H1 (cell line): Measurements from ENCODE around the gene OR8B12. TPM values are rescaled to one million over a fixed set of nuclear protein-coding genes. Genes with fewer than 3 reads are reported as not detected.

Experiments
- CTCF ChIA-PET: fragments of 300-600 bp; sonication (Branson Sonifier 250); formaldehyde crosslinking; loops from one replicate; lab custom pipeline; 2021; ENCODE audit not compliant: partially characterized antibody; lab: Charles Lee
- POLR2A ChIA-PET: fragments of 300-600 bp; sonication (Branson Sonifier 250); formaldehyde crosslinking; loops from one replicate; lab custom pipeline; 2021; ENCODE audit warnings: inconsistent platforms; ENCODE audit not compliant: partially characterized antibody; lab: Charles Lee
- DNase-seq, 2 experiments: peaks; one replicate each; pipeline versions ENCODE4 v3.0.0 to v3.0.0-alpha.2; 2010 to 2022; ENCODE audit warnings: low spot score in 2 of 2, low read depth in 1 of 2, mixed read lengths in 1 of 2
- FAIRE-seq: peaks from 2 replicates; lab custom pipeline; 2011; peaks lifted over from hg19 to GRCh38; lab: Jason Lieb, UNC
- H2AFZ ChIP-seq: 2 replicates; pipeline ENCODE4 v1.8.1; 2012; ENCODE audit warnings: low read length, inconsistent platforms
- H2AK5ac ChIP-seq: 2 replicates; pipeline ENCODE4 v1.6.1; 2013; ENCODE audit warnings: low read depth, low read length
- H2BK120ac ChIP-seq: replicated peaks from 2 replicates; pipeline ENCODE3; 2013; ENCODE audit warnings: low read depth, low read length, inconsistent platforms
- H2BK12ac ChIP-seq: 2 replicates; pipeline ENCODE4 v1.6.1; 2013; ENCODE audit warnings: low read depth, low read length
- H2BK15ac ChIP-seq: 2 replicates; pipeline ENCODE4 v1.6.1; 2013; ENCODE audit warnings: low read length
- H2BK20ac ChIP-seq: 2 replicates; pipeline ENCODE4 v1.6.1; 2013; ENCODE audit warnings: low read length
- H2BK5ac ChIP-seq: 2 replicates; pipeline ENCODE4 v1.6.1; 2013; ENCODE audit warnings: low read depth, low read length
- H3K14ac ChIP-seq: 2 replicates; pipeline ENCODE4 v1.6.1; 2013; ENCODE audit warnings: inconsistent platforms; ENCODE audit not compliant: insufficient read length
- H3K18ac ChIP-seq: 2 replicates; pipeline ENCODE4 v1.6.1; 2013; ENCODE audit warnings: low read length; ENCODE audit errors: extremely low read depth
- H3K23ac ChIP-seq: 2 replicates; pipeline ENCODE4 v1.6.1; 2013; ENCODE audit warnings: inconsistent platforms; ENCODE audit not compliant: insufficient read length
- H3K23me2 ChIP-seq: 2 replicates; pipeline ENCODE4 v1.6.1; 2013; ENCODE audit warnings: low read depth, low read length
- H3K27ac ChIP-seq: 2 replicates; pipeline ENCODE4 v1.6.1; 2011; ENCODE audit warnings: low read depth, low read length, inconsistent platforms
- H3K27me3 ChIP-seq, 4 experiments: replicated peaks in 1 of 4; 1 replicate in 1 of 4; 2 replicates in 3 of 4; pipeline versions ENCODE4 v1.6.1 to v1.8.1; 2011 to 2013; ENCODE audit warnings: low read length in 3 of 4, mild to moderate bottlenecking in 3 of 4, inconsistent platforms in 2 of 4, mixed read lengths in 2 of 4, moderate library complexity in 1 of 4; ENCODE audit not compliant: control insufficient read depth in 3 of 4, insufficient read depth in 3 of 4; ENCODE audit errors: extremely low read depth in 1 of 4
- H3K36me3 ChIP-seq, 4 experiments: 2 replicates each; pipeline versions ENCODE4 v1.6.1 to v1.8.1; 2011 to 2013; ENCODE audit warnings: mild to moderate bottlenecking in 4 of 4, low read length in 3 of 4, moderate library complexity in 2 of 4, control low read depth in 1 of 4, inconsistent platforms in 1 of 4; ENCODE audit not compliant: insufficient read depth in 4 of 4, control insufficient read depth in 2 of 4
- H3K4ac ChIP-seq: replicated peaks from 2 replicates; pipeline ENCODE3; 2013; ENCODE audit warnings: low read length, low read depth, mixed read lengths, inconsistent platforms; ENCODE audit not compliant: insufficient read length
- H3K4me1 ChIP-seq, 4 experiments: replicated peaks in 1 of 4; 1 replicate in 1 of 4; 2 replicates in 3 of 4; pipeline versions ENCODE4 v1.6.1 to v1.8.1; 2011 to 2013; ENCODE audit warnings: low read length in 3 of 4, inconsistent platforms in 2 of 4, mixed read lengths in 1 of 4; ENCODE audit not compliant: insufficient read depth in 4 of 4, control insufficient read depth in 3 of 4
- H3K4me2 ChIP-seq, 2 experiments: 2 replicates each; pipeline versions ENCODE4 v1.6.1 to v1.8.1; 2011 to 2013; ENCODE audit warnings: low read depth in 2 of 2, low read length in 2 of 2, control low read depth in 1 of 2, inconsistent platforms in 1 of 2, mild to moderate bottlenecking in 1 of 2; ENCODE audit not compliant: insufficient read depth in 1 of 2
- H3K4me3 ChIP-seq, 4 experiments: fragments of 200-600, 300-600 bp in 1 of 4; sonication (generic), shearing (Covaris generic), sonication (Bioruptor Twin) in 1 of 4; 2 replicates each; pipeline versions ENCODE4 v1.5.1 to v1.8.1; 2011 to 2016; ENCODE audit warnings: low read length in 4 of 4, low read depth in 3 of 4, control low read depth in 2 of 4, inconsistent platforms in 2 of 4, mild to moderate bottlenecking in 2 of 4, mixed read lengths in 1 of 4, moderate library complexity in 1 of 4; ENCODE audit not compliant: insufficient read depth in 2 of 4; ENCODE audit errors: extremely low read depth in 1 of 4
- H3K56ac ChIP-seq: replicated peaks from 2 replicates; pipeline ENCODE3; 2013; ENCODE audit warnings: low read depth, mild to moderate bottlenecking, mixed read lengths, low read length, inconsistent platforms; ENCODE audit not compliant: insufficient read length
- H3K79me1 ChIP-seq: 2 replicates; pipeline ENCODE4 v1.6.1; 2013; ENCODE audit warnings: low read depth, low read length, control low read depth
- H3K79me2 ChIP-seq, 2 experiments: 2 replicates each; pipeline versions ENCODE4 v1.6.1 to v1.8.1; 2012 to 2013; ENCODE audit warnings: low read length in 2 of 2, mild to moderate bottlenecking in 2 of 2, inconsistent platforms in 1 of 2; ENCODE audit not compliant: insufficient read depth in 2 of 2, control insufficient read depth in 1 of 2
- H3K9ac ChIP-seq, 4 experiments: replicated peaks in 1 of 4; 1 replicate in 1 of 4; 2 replicates in 3 of 4; pipeline versions ENCODE4 v1.6.1 to v1.8.1; 2011 to 2013; ENCODE audit warnings: low read depth in 3 of 4, low read length in 3 of 4, control low read depth in 2 of 4, mild to moderate bottlenecking in 2 of 4, moderate library complexity in 2 of 4, inconsistent platforms in 1 of 4; ENCODE audit errors: extremely low read depth in 1 of 4
- H3K9me3 ChIP-seq, 2 experiments: 2 replicates each; pipeline versions ENCODE4 v1.6.1 to v1.8.1; 2012 to 2013; ENCODE audit warnings: mild to moderate bottlenecking in 2 of 2, moderate library complexity in 2 of 2, control low read depth in 1 of 2, inconsistent platforms in 1 of 2, low read depth in 1 of 2, low read length in 1 of 2, mixed read lengths in 1 of 2; ENCODE audit not compliant: insufficient read depth in 2 of 2
- H4K20me1 ChIP-seq, 2 experiments: replicated peaks in 1 of 2; 2 replicates each; pipeline versions ENCODE3 to v1.8.1; 2011 to 2013; ENCODE audit warnings: inconsistent platforms in 2 of 2, low read length in 2 of 2, mild to moderate bottlenecking in 1 of 2; ENCODE audit not compliant: insufficient read depth in 2 of 2, control insufficient read depth in 1 of 2
- H4K5ac ChIP-seq: 2 replicates; pipeline ENCODE4 v1.6.1; 2013; ENCODE audit warnings: low read length, low read depth, mixed read lengths, inconsistent platforms; ENCODE audit not compliant: insufficient read length
- H4K8ac ChIP-seq: 2 replicates; pipeline ENCODE4 v1.8.0; 2013; ENCODE audit warnings: mild to moderate bottlenecking, moderate library complexity, low read length, inconsistent platforms; ENCODE audit not compliant: insufficient read depth; ENCODE audit errors: extremely low read depth
- H4K91ac ChIP-seq: replicated peaks from 2 replicates; pipeline ENCODE3; 2013; ENCODE audit warnings: low read length, mixed read lengths, inconsistent platforms; ENCODE audit not compliant: insufficient read length
- ATF3 ChIP-seq: IDR thresholded peaks from 2 replicates; pipeline ENCODE4 v1.6.1; 2011; ENCODE audit warnings: low read depth, mild to moderate bottlenecking, low read length; ENCODE audit not compliant: insufficient read depth
- CHD1 ChIP-seq: IDR thresholded peaks from 2 replicates; pipeline ENCODE4 v1.6.1; 2012; ENCODE audit warnings: low read depth, low read length, improper control_type of control experiment
- EZH2 ChIP-seq: fragments of 200-600 bp; sonication (generic); IDR thresholded peaks from 2 replicates; pipeline ENCODE4 v1.7.1; 2012; ENCODE audit warnings: low read depth, mild to moderate bottlenecking, moderate library complexity, low read length, inconsistent platforms; ENCODE audit not compliant: severe bottlenecking
- FOSL1 ChIP-seq: IDR thresholded peaks from 2 replicates; pipeline ENCODE4 v1.6.1; 2011; ENCODE audit warnings: mild to moderate bottlenecking, low read depth, low read length, moderate library complexity; ENCODE audit not compliant: insufficient read depth
- HDAC2 ChIP-seq, 2 experiments: fragments of 300-600 bp in 1 of 2; sonication (generic) in 1 of 2; IDR thresholded peaks; 2 replicates each; pipeline ENCODE4 v1.6.1; 2011 to 2012; ENCODE audit warnings: low read depth in 2 of 2, low read length in 2 of 2, mild to moderate bottlenecking in 2 of 2, moderate library complexity in 2 of 2, borderline replicate concordance in 1 of 2, inconsistent platforms in 1 of 2
- KDM1A ChIP-seq: fragments of 200-600, 300-600 bp; sonication (generic); IDR thresholded peaks from 2 replicates; pipeline ENCODE4 v1.7.1; 2016; ENCODE audit warnings: mild to moderate bottlenecking, low read length, borderline replicate concordance
- KDM5A ChIP-seq: fragments of 200-600 bp; IDR thresholded peaks from 2 replicates; pipeline ENCODE4 v1.7.1; 2012; ENCODE audit warnings: mild to moderate bottlenecking, low read length, inconsistent platforms, mixed read lengths
- SIRT6 ChIP-seq: IDR thresholded peaks from one replicate; pipeline ENCODE4 v1.7.1; 2012; ENCODE audit warnings: low read length, inconsistent platforms
- SUZ12 ChIP-seq: fragments of 200-600 bp; sonication (generic); IDR thresholded peaks from 2 replicates; pipeline ENCODE4 v1.6.1; 2012; ENCODE audit warnings: mild to moderate bottlenecking, inconsistent platforms, low read length, moderate library complexity, mixed read lengths
- TAF7 ChIP-seq: optimal IDR thresholded peaks from 2 replicates; pipeline ENCODE3; 2011; ENCODE audit warnings: low read depth, mild to moderate bottlenecking, inconsistent platforms, low read length, moderate library complexity, borderline replicate concordance
- TCF12 ChIP-seq: IDR thresholded peaks from 2 replicates; pipeline ENCODE4 v1.6.1; 2011; ENCODE audit warnings: low read depth, mild to moderate bottlenecking, low read length
- TEAD4 ChIP-seq: IDR thresholded peaks from 2 replicates; pipeline ENCODE4 v1.6.1; 2012; ENCODE audit warnings: low read depth, low read length, inconsistent platforms, mixed read lengths
- WGBS, 2 experiments: shearing (Covaris generic) in 1 of 2; methylation state at CpG; one replicate each; pipeline versions ENCODE4 v1.1.6 to v1.1.7; 2013 to 2015; ENCODE audit warnings: low lambda C conversion rate in 2 of 2, mixed read lengths in 2 of 2, inconsistent platforms in 1 of 2, low coverage in 1 of 2, missing lambda C conversion rate in 1 of 2; ENCODE audit not compliant: insufficient replicate concordance in 2 of 2, insufficient coverage in 1 of 2, insufficient read length in 1 of 2; ENCODE audit errors: extremely low coverage in 1 of 2, missing lambda C conversion rate in 1 of 2; 5-methylcytosine and 5-hydroxymethylcytosine counted together
- polyA plus RNA-seq, 7 experiments: library from polyadenylated mRNA; depleted of rRNA in 3 of 7; stranded (reverse) in 5 of 7; unstranded in 2 of 7; fragments of >200 nt in 5 of 7; fragments of 200-250 nt in 2 of 7; gene quantifications; 1 replicate in 5 of 7; 2 replicates in 1 of 7; 4 replicates in 1 of 7; pipeline versions ENCODE4 v1.2.1 to v1.2.3, GENCODE V29; 2011 to 2013; ENCODE audit warnings: missing spikeins in 2 of 7, mixed read lengths in 2 of 7
- total RNA-seq: library from RNA; stranded (reverse); fragmentation: NEBNext Ultra II Directional; extraction: Animal tissue kit (Norgen Biotek cat#: 25700); gene quantifications from 2 replicates; pipeline ENCODE4 v1.2.1, GENCODE V29; 2021

OR8B12 gene
- total and polyA plus RNA-seq, 2 of the 8 experiments (the other 6 are each of a cell fraction or from before 2014, with no cell fraction given): not detected

- Histone ChIP-seq H3K23ac (no peak overlapping the region), H2AK5ac (no peak overlapping the region), H3K27ac (no peak overlapping the region), H3K79me2 (no peaks in the 10 kb centered on the region), H4K91ac (no peak overlapping the region), H3K56ac (no peak overlapping the region), H3K36me3 (no peaks in the 10 kb centered on the region), H3K4me1 (no peaks in the 10 kb centered on the region), H3K79me1 (no peaks in the 10 kb centered on the region), H2BK120ac (no peak overlapping the region), H3K18ac (no peak overlapping the region), H2BK12ac (no peak overlapping the region), H3K23me2 (no peaks in the 10 kb centered on the region), H4K8ac (no peak overlapping the region), H3K27me3 (peaks cover 0 to 1% (median 0%) of the 10 kb centered on the region in 4 experiments; a peak in 1 of 7 replicates), H2AFZ (no peak overlapping the region; the same call in 1 of the 2 replicates), H3K4me3 (no peak overlapping the region), H3K9me3 (no peaks in the 10 kb centered on the region), H3K4me2 (no peak overlapping the region), H4K5ac (no peak overlapping the region), H3K9ac (no peak overlapping the region), H4K20me1 (no peaks in the 10 kb centered on the region), H3K14ac (no peak overlapping the region), H2BK15ac (no peak overlapping the region), H2BK5ac (no peak overlapping the region), H2BK20ac (no peak overlapping the region), H3K4ac (no peak overlapping the region)
- CTCF ChIA-PET: no interaction called here
- 92% methylated on average over 4 of the region's 4 CpGs; no CpG with 5 or more reads in 1 of the 2 experiments for WGBS, 2 experiments
- TF ChIP-seq SUZ12 (no peak), KDM5A (no peak), TCF12 (no peak), TAF7 (no peak), FOSL1 (no peak), CHD1 (no peak), EZH2 (no peak), SIRT6 (no peak), HDAC2 (IDR thresholded peaks at IDR 0.05; ENCODE audit: borderline replicate concordance in 1 of 2, low read depth in 2 of 2, low read length in 2 of 2) (no peak), ATF3 (no peak), KDM1A (no peak), TEAD4 (no peak)
- FAIRE-seq: no peak
- no peak for DNase-seq
- POLR2A ChIA-PET: no interaction called here
Measured at GRCh38 chr11:124493016-124493655, 50.3 kb downstream of the OR8B12 start.
